ENCODE measurements around the gene DPH7. TPM values are rescaled to one million over a fixed set of nuclear protein-coding genes. Genes with fewer than 3 reads are reported as not detected.
"Not testable (repeated sequence)": the region's sequence is repeated elsewhere in the genome, so short reads cannot be mapped to it uniquely, and the experiment has no call there.

DPH7 gene
- total RNA-seq, 2 donors from 2014 or later = 34.3 to 62.4 TPM

DNA sequence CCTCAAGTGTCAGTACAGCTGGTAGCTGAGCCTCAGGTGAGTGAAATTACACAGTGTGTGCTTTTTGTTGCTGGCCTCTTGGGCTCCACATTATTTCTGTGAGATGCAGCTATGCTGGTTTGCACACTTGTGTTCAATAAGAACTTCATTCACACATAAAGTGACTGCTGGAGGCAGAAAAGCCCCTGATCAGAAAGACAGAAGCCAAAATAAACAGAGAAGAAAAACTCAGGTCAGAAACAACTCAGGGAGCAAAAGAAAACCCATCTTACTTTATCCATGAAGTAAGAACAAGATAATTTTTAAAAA lies 43.7 kb downstream of the DPH7 start:
- Histone ChIP-seq H3K4me1 (replicated peaks) (peaks cover 4% of the 10 kb centered on the region), H3K4me3 (no peak overlapping the region), H3K36me3 (no peaks in the 10 kb centered on the region), H3K27me3 (replicated peaks; ENCODE audit: insufficient read depth) (no peaks in the 10 kb centered on the region), H3K9me3 (no peaks in the 10 kb centered on the region), H3K27ac (peak overlapping the region; percentile 20 to 52)
- no peak for DNase-seq (ENCODE audit: low spot score)
- TF ChIP-seq, protein P1, sequence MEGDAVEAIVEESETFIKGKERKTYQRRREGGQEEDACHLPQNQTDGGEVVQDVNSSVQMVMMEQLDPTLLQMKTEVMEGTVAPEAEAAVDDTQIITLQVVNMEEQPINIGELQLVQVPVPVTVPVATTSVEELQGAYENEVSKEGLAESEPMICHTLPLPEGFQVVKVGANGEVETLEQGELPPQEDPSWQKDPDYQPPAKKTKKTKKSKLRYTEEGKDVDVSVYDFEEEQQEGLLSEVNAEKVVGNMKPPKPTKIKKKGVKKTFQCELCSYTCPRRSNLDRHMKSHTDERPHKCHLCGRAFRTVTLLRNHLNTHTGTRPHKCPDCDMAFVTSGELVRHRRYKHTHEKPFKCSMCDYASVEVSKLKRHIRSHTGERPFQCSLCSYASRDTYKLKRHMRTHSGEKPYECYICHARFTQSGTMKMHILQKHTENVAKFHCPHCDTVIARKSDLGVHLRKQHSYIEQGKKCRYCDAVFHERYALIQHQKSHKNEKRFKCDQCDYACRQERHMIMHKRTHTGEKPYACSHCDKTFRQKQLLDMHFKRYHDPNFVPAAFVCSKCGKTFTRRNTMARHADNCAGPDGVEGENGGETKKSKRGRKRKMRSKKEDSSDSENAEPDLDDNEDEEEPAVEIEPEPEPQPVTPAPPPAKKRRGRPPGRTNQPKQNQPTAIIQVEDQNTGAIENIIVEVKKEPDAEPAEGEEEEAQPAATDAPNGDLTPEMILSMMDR (IDR thresholded peaks at IDR 0.05) = no peak
- no peak for TF ChIP-seq POLR2A (IDR thresholded peaks at IDR 0.05)
- TF ChIP-seq POLR2AphosphoS5 (IDR thresholded peaks at IDR 0.05) = no peak
- intact Hi-C loops (cut with DNase I) = no loop called here

DNA sequence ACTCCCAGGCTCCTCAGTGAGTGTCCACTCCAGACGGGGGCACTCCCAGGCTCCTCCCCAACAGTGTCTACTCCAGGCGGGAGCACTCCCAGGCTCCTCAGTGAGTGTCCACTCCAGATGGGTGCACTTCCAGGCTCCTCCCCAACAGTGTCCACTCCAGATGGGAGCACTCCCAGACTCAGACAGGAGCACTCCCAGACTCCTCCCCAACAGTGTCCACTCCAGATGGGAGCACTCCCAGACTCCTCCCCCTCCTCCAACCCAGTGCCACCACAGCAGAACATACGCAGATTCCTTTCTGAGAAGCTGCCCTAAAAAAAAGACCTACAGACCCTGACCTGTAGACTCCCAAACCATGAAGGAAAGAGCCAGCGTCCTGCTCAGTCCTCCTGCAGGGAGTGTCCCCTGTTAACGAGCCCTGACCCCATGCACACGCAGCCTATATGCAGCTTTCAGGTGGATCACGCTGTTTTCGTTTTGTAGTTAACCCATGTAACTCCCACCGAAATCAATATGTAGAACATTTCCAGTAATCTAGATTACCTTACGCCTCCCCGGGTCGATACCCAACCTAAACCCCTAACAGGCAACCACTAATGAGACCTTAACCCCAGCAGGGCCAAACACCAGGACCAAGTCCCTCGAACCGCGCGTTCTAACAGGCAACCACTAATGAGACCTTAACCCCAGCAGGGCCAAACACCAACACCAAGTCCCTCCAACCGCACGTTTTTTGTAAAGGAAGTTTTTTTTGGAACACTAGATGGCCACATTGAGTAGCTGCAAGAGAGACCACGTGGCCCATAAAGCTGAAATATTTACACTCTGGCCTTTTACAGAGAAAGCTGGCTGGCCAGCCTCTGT lies 44.2 kb downstream of the DPH7 start:
- DNase-seq (ENCODE audit: low spot score) = peak; percentile 85
- Histone ChIP-seq H3K4me3 (no peak overlapping the region), H3K4me1 (replicated peaks) (peaks cover 4% of the 10 kb centered on the region), H3K9me3 (no peaks in the 10 kb centered on the region), H3K27me3 (replicated peaks; ENCODE audit: insufficient read depth) (no peaks in the 10 kb centered on the region), H3K36me3 (no peaks in the 10 kb centered on the region), H3K27ac (peak overlapping the region; percentile 20 to 52)
- 35% methylated on average over 19 of the region's 19 CpGs for WGBS
- intact Hi-C loops (cut with DNase I) = no loop called here
- peak; percentile 95 for TF ChIP-seq POLR2AphosphoS5 (IDR thresholded peaks at IDR 0.05)
- no peak for TF ChIP-seq POLR2A (IDR thresholded peaks at IDR 0.05)
- TF ChIP-seq, protein P1 (IDR thresholded peaks at IDR 0.05) = peak; percentile 74 to 82 (median 80)

DNA sequence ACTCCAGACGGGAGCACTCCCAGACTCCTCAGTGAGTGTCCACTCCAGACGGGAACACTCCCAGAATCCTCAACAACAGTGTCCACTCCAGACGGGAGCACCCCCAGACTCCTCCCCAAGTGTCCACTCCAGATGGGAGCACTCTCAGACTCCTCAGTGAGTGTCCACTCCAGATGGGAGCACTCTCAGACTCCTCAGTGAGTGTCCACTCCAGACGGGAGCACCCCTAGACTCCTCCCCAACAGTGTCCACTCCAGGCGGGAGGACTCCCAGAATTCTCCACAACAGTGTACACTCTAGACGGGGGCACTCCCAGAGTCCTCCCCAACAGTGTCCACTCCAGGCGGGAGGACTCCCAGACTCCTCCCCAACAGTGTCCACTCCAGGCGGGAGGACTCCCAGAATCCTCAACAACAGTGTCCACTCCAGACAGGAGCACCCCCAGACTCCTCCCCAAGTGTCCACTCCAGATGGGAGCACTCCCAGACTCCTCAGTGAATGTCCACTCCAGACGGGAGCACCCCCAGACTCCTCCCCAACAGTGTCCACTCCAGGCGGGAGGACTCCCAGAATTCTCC lies 45.7 kb downstream of the DPH7 start:
- DNase-seq (ENCODE audit: low spot score); intact Hi-C loops (cut with DNase I); H3K4me1 ChIP-seq (replicated peaks); H3K27ac ChIP-seq; H3K36me3 ChIP-seq; H3K27me3 ChIP-seq (replicated peaks; ENCODE audit: insufficient read depth); H3K4me3 ChIP-seq; H3K9me3 ChIP-seq: not testable (repeated sequence)
- WGBS = 88% methylated on average over 10 of the region's 10 CpGs

DNA sequence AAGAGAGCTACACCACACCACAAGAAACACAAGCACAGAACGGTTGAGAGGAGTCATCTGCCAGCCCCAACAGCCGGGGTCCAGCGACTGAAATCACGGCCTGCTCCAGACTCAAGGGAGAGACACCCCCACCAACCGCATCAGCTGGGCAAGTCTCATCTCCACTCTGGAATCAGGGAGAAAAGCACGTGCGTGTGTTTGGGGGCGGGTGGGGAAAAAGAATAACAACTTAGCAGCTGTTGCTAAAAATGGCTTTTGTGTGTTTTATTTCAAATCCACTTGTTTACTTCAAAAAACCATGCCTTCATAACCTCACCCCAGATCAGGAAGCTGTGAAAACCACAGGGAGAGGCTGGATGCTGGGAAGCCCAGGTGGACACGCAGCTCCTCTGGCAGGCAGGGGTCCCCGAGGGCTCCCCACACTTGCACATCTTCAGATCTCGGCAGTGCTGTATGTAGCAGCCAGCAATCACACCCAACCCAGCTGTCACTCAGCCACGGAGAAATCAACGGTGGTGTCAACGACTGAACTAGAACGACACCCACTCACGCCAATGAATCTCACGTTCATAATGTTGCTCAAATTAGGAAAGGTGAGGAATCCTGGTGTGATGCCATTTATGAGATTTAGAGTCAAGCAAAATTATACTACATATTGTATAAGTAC lies 47.5 kb downstream of the DPH7 start:
- Histone ChIP-seq H3K27ac (no peak overlapping the region), H3K27me3 (replicated peaks; ENCODE audit: insufficient read depth) (no peaks in the 10 kb centered on the region), H3K9me3 (no peaks in the 10 kb centered on the region), H3K4me1 (replicated peaks) (peaks cover 4% of the 10 kb centered on the region), H3K36me3 (no peaks in the 10 kb centered on the region), H3K4me3 (no peak overlapping the region)
- WGBS = 68% methylated on average over 17 of the region's 17 CpGs
- TF ChIP-seq POLR2AphosphoS5 (IDR thresholded peaks at IDR 0.05) (no peak), POLR2A (IDR thresholded peaks at IDR 0.05) (no peak)
- TF ChIP-seq, protein P1 (IDR thresholded peaks at IDR 0.05) = no peak
- intact Hi-C loops (cut with DNase I) = no loop called here
- no peak for DNase-seq (ENCODE audit: low spot score)

DNA sequence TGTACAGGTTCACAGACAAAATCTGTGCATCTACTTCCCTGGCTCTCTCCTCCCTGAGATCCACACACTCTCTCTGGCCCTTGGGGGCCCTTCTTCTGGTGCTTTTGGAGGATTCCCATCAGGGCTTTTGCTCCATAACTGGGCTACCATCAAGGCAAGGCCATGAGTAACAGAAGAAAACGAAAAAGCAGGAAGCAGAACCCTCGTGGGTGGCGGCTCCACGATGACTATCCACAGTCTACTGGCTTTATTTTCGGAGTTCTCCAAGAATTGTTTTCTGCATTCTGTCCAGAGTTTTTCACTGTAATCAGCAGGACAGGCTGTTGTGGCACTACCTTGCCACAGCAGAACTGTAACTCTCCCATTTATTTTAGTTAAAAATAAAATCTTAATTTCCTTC lies 48.4 kb downstream of the DPH7 start:
- H3K4me3 ChIP-seq = no peak overlapping the region
- TF ChIP-seq POLR2A (IDR thresholded peaks at IDR 0.05) (no peak), POLR2AphosphoS5 (IDR thresholded peaks at IDR 0.05) (no peak)
- TF ChIP-seq, protein P1 (IDR thresholded peaks at IDR 0.05) = no peak
- peaks cover 4% of the 10 kb centered on the region for H3K4me1 ChIP-seq (replicated peaks)
- no peaks in the 10 kb centered on the region for H3K9me3 ChIP-seq
- no peak for DNase-seq (ENCODE audit: low spot score)
- H3K27me3 ChIP-seq (replicated peaks; ENCODE audit: insufficient read depth) = no peaks in the 10 kb centered on the region
- intact Hi-C loops (cut with DNase I) = no loop called here
- WGBS = 81% methylated on average over 5 of the region's 5 CpGs
- H3K27ac ChIP-seq = no peak overlapping the region
- no peaks in the 10 kb centered on the region for H3K36me3 ChIP-seq
